ENCODE results near the gene KRAS.

- TF ChIP-seq CTCF (IDR thresholded peaks at IDR 0.05; ENCODE audit: low read depth, low read length) = no peak
- no peak for TF ChIP-seq EZH2phosphoT487 (IDR thresholded peaks at IDR 0.05; ENCODE audit: low read depth)
These were observed 42.9 kb upstream of the KRAS start for GRCh38 chr12:25293653-25294052.
